HepG2 (cell line): Measurements from ENCODE around the gene HOXA9. TPM values are rescaled to one million over a fixed set of nuclear protein-coding genes. Genes with fewer than 3 reads are reported as not detected.

Experiments
- ATAD3A ChIP-seq: sonication (generic); formaldehyde crosslinking; IDR thresholded peaks from 2 replicates; pipeline ENCODE4 v1.4.0; 2020; ENCODE audit warnings: missing genetic modification reagents
- GABPB1 ChIP-seq: IDR thresholded peaks from 2 replicates; pipeline ENCODE4 v1.6.1; 2016; ENCODE audit warnings: mild to moderate bottlenecking, missing genetic modification reagents, moderate library complexity, missing compliant biosample characterization
- GATAD2A ChIP-seq: IDR thresholded peaks from 2 replicates; pipeline ENCODE4 v1.6.1; 2016
- MYC ChIP-seq: sonication (generic); formaldehyde crosslinking; IDR thresholded peaks from 2 replicates; pipeline ENCODE4 v1.9.0; 2021; ENCODE audit warnings: missing genetic modification reagents, borderline replicate concordance
- NCOA5 ChIP-seq: sonication (generic); formaldehyde crosslinking; IDR thresholded peaks from 2 replicates; pipeline ENCODE4 v1.4.0; 2020; ENCODE audit warnings: missing genetic modification reagents
- PHF8 ChIP-seq: sonication (generic); formaldehyde crosslinking; IDR thresholded peaks from 2 replicates; pipeline ENCODE4 v1.5.0; 2020; ENCODE audit warnings: missing genetic modification reagents
- RFX1 ChIP-seq: fragments of 450-650 bp; IDR thresholded peaks from 2 replicates; pipeline ENCODE4 v1.6.1; 2017
- RFXANK ChIP-seq: IDR thresholded peaks from 2 replicates; pipeline ENCODE4 v1.6.1; 2016
- SMC3 ChIP-seq: IDR thresholded peaks from 2 replicates; pipeline ENCODE4 v1.6.1; 2011; ENCODE audit warnings: low read length, improper control_type of control experiment
- SRSF9 ChIP-seq: fragments of 200-400 bp; formaldehyde crosslinking; IDR thresholded peaks from 2 replicates; pipeline ENCODE4 v1.6.1; 2018; ENCODE audit warnings: borderline replicate concordance, mild to moderate bottlenecking, low read depth, low read length; ENCODE audit not compliant: insufficient read depth, poor library complexity, severe bottlenecking
- ZNF432 ChIP-seq: sonication (generic); formaldehyde crosslinking; IDR thresholded peaks from 2 replicates; pipeline ENCODE4 v1.5.0; 2020; ENCODE audit warnings: missing genetic modification reagents, mild to moderate bottlenecking, borderline replicate concordance
- ZNF556 ChIP-seq: sonication (generic); formaldehyde crosslinking; IDR thresholded peaks from 2 replicates; pipeline ENCODE4 v1.4.0; 2020; ENCODE audit warnings: mild to moderate bottlenecking, missing genetic modification reagents, borderline replicate concordance
- ZNF747 ChIP-seq: sonication (generic); formaldehyde crosslinking; IDR thresholded peaks from 2 replicates; pipeline ENCODE4 v1.8.1; 2023; ENCODE audit warnings: missing genetic modification reagents, mild to moderate bottlenecking, borderline replicate concordance
- polyA plus RNA-seq, 8 experiments: library from polyadenylated mRNA; depleted of rRNA in 3 of 8; stranded (reverse) in 7 of 8; unstranded in 1 of 8; fragments of >200 nt; fragmentation: Illumina TruSeq in 4 of 8; extraction: Trizol in 4 of 8; gene quantifications; 2 replicates each; pipeline versions ENCODE4 v1.2.1 to v1.2.3, GENCODE V29; 2011 to 2016; ENCODE audit warnings: low read depth in 4 of 8, missing spikeins in 1 of 8, mixed read lengths in 1 of 8; ENCODE audit not compliant: insufficient read depth in 1 of 8
- total RNA-seq, 5 experiments: library from RNA; depleted of rRNA; stranded (reverse); fragments of >200 nt; fragmentation: Illumina TruSeq; extraction: Trizol; gene quantifications; 2 replicates each; pipeline ENCODE4 v1.2.3, GENCODE V29; 2016; ENCODE audit warnings: low read depth in 1 of 5
- TF ChIP-seq, protein P1 (sequence below): sonication (generic); formaldehyde crosslinking; IDR thresholded peaks from 2 replicates; pipeline ENCODE4 v1.4.0; 2020; ENCODE audit warnings: missing genetic modification reagents; ENCODE audit errors: not compliant biosample characterization
- TF ChIP-seq, protein P2 (sequence below): sonication (generic); formaldehyde crosslinking; IDR thresholded peaks from 2 replicates; pipeline ENCODE4 v1.4.0; 2020; ENCODE audit warnings: missing genetic modification reagents, borderline replicate concordance
- TF ChIP-seq, protein P3 (sequence below): sonication (generic); formaldehyde crosslinking; conservative IDR thresholded peaks from 2 replicates; pipeline ENCODE4 v1.8.0; 2022; ENCODE audit warnings: mild to moderate bottlenecking, moderate library complexity, missing genetic modification reagents
- TF ChIP-seq, protein P4 (sequence below): sonication (generic); formaldehyde crosslinking; IDR thresholded peaks from 2 replicates; pipeline ENCODE4 v1.9.0; 2021; ENCODE audit warnings: missing genetic modification reagents, borderline replicate concordance

Gene HOXA9
- total and polyA plus RNA-seq, 2 of the 13 experiments (the other 11 are each of a cell fraction or from before 2014, with no cell fraction given) = not detected

DNA sequence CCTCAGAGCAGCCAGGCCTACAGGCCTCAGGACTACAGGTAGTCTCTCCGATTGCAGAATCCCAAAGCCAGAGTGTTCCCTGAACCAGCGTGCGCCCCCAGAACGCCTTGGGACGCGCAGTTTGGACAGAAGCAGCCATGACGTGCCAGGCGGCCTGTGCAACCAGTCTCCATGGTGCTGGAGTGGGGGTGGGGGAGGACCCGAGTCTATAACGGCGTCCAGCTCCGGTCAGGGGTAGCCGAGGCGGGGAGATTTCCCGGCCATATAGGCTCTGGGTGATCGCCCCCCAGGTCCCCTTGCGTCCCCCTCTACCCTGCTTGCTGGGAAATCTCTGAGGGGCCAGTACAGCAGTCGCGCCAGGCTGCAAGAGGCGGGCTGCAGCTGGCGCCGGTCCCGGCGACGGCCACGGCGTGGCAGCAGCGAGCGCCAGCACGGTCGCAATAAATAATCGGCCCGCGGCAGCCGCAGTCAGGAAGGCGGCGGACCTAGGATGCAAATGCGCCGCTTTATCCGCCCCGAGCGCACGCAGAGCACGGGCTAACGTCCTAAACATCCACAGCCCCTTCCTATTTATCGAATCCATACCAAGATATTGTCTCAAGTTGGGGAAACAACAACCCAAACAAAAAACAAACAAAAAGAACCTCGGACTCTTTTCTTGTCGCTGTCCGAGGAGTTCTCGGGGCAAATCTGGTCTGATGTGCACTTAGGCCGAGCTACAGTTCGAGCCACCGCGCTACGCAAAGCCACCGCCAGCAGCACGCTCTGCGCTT, 14.6 kb downstream of the HOXA9 start (continued):
- peak; percentile 86 for TF ChIP-seq PHF8 (CRISPR knock-in tag)
- TF ChIP-seq, protein P1, sequence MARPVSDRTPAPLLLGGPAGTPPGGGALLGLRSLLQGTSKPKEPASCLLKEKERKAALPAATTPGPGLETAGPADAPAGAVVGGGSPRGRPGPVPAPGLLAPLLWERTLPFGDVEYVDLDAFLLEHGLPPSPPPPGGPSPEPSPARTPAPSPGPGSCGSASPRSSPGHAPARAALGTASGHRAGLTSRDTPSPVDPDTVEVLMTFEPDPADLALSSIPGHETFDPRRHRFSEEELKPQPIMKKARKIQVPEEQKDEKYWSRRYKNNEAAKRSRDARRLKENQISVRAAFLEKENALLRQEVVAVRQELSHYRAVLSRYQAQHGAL (CRISPR knock-in tag) = no peak
- TF ChIP-seq, protein P2, sequence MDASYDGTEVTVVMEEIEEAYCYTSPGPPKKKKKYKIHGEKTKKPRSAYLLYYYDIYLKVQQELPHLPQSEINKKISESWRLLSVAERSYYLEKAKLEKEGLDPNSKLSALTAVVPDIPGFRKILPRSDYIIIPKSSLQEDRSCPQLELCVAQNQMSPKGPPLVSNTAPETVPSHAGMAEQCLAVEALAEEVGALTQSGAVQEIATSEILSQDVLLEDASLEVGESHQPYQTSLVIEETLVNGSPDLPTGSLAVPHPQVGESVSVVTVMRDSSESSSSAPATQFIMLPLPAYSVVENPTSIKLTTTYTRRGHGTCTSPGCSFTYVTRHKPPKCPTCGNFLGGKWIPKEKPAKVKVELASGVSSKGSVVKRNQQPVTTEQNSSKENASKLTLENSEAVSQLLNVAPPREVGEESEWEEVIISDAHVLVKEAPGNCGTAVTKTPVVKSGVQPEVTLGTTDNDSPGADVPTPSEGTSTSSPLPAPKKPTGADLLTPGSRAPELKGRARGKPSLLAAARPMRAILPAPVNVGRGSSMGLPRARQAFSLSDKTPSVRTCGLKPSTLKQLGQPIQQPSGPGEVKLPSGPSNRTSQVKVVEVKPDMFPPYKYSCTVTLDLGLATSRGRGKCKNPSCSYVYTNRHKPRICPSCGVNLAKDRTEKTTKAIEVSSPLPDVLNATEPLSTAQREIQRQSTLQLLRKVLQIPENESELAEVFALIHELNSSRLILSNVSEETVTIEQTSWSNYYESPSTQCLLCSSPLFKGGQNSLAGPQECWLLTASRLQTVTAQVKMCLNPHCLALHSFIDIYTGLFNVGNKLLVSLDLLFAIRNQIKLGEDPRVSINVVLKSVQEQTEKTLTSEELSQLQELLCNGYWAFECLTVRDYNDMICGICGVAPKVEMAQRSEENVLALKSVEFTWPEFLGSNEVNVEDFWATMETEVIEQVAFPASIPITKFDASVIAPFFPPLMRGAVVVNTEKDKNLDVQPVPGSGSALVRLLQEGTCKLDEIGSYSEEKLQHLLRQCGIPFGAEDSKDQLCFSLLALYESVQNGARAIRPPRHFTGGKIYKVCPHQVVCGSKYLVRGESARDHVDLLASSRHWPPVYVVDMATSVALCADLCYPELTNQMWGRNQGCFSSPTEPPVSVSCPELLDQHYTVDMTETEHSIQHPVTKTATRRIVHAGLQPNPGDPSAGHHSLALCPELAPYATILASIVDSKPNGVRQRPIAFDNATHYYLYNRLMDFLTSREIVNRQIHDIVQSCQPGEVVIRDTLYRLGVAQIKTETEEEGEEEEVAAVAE (CRISPR knock-in tag) = no peak
- no peak for TF ChIP-seq RFXANK (CRISPR knock-in tag)
- no peak for TF ChIP-seq NCOA5
- peak; percentile 59 for TF ChIP-seq GABPB1 (CRISPR knock-in tag)
- 0 out of 2 replicates have a peak, but pooled peaks have one; percentile 10 for TF ChIP-seq ZNF556
- TF ChIP-seq ATAD3A (CRISPR knock-in tag) = no peak
- TF ChIP-seq, protein P3, sequence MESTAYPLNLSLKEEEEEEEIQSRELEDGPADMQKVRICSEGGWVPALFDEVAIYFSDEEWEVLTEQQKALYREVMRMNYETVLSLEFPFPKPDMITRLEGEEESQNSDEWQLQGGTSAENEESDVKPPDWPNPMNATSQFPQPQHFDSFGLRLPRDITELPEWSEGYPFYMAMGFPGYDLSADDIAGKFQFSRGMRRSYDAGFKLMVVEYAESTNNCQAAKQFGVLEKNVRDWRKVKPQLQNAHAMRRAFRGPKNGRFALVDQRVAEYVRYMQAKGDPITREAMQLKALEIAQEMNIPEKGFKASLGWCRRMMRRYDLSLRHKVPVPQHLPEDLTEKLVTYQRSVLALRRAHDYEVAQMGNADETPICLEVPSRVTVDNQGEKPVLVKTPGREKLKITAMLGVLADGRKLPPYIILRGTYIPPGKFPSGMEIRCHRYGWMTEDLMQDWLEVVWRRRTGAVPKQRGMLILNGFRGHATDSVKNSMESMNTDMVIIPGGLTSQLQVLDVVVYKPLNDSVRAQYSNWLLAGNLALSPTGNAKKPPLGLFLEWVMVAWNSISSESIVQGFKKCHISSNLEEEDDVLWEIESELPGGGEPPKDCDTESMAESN (CRISPR knock-in tag) = peak; percentile 69; the same call in 1 of the 2 replicates
- peak; percentile 8; the same call in 1 of the 2 replicates for TF ChIP-seq GATAD2A (CRISPR knock-in tag)
- no peak for TF ChIP-seq SRSF9
- TF ChIP-seq ZNF747 (CRISPR knock-in tag) = no peak
- TF ChIP-seq, protein P4, sequence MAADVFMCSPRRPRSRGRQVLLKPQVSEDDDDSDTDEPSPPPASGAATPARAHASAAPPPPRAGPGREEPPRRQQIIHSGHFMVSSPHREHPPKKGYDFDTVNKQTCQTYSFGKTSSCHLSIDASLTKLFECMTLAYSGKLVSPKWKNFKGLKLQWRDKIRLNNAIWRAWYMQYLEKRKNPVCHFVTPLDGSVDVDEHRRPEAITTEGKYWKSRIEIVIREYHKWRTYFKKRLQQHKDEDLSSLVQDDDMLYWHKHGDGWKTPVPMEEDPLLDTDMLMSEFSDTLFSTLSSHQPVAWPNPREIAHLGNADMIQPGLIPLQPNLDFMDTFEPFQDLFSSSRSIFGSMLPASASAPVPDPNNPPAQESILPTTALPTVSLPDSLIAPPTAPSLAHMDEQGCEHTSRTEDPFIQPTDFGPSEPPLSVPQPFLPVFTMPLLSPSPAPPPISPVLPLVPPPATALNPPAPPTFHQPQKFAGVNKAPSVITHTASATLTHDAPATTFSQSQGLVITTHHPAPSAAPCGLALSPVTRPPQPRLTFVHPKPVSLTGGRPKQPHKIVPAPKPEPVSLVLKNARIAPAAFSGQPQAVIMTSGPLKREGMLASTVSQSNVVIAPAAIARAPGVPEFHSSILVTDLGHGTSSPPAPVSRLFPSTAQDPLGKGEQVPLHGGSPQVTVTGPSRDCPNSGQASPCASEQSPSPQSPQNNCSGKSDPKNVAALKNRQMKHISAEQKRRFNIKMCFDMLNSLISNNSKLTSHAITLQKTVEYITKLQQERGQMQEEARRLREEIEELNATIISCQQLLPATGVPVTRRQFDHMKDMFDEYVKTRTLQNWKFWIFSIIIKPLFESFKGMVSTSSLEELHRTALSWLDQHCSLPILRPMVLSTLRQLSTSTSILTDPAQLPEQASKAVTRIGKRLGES (CRISPR knock-in tag) = no peak
- no peak for TF ChIP-seq ZNF432 (CRISPR knock-in tag)
- no peak for TF ChIP-seq RFX1
- peak; percentile 46; the same call in 1 of the 2 replicates for TF ChIP-seq MYC
- TF ChIP-seq SMC3 = no peak; the same call in 1 of the 2 replicates
